ENCODE measurements around the gene METTL24.

- no peak for TF ChIP-seq POLR2A (IDR thresholded peaks at IDR 0.05)
- no peak for TF ChIP-seq CTCF (IDR thresholded peaks at IDR 0.05 in 4 of 5, conservative IDR thresholded peaks at IDR 0.05 in 1 of 5)
These were observed 41.3 kb upstream of the METTL24 start for GRCh38 chr6:110399219-110400071.
